OCI-LY1 (cell line): ENCODE measurements around the gene LRRN1.

Experiments
- CTCF ChIP-seq: fragments of 200-600 bp; sonication (generic), shearing (Covaris generic); IDR thresholded peaks from 2 replicates; pipeline ENCODE4 v1.5.1; 2017; ENCODE audit warnings: mild to moderate bottlenecking, antibody characterized with exemption, low read length, moderate library complexity, mixed read lengths
- EZH2 ChIP-seq: fragments of 200-600 bp; sonication (generic), shearing (Covaris generic); IDR thresholded peaks from 2 replicates; pipeline ENCODE4 v1.8.0; 2017; ENCODE audit warnings: borderline replicate concordance, mixed run types, mild to moderate bottlenecking, antibody characterized with exemption, low read length, moderate library complexity, mixed read lengths

GRCh38 chr3:3800080-3800455, 837 bp downstream of the LRRN1 start:
- TF ChIP-seq CTCF (no peak), EZH2 (no peak)
